Large intestine (tissue), 3 donors: Measurements from ENCODE around the gene ITPK1. TPM values are rescaled to one million over a fixed set of nuclear protein-coding genes. Genes with fewer than 3 reads are reported as not detected.

Experiments used
- DNase-seq, 2 donors: peaks; one replicate each; pipeline versions ENCODE4 v3.0.0 to v3.0.0-alpha.2; 2013
- H3K27ac ChIP-seq: one replicate; pipeline ENCODE4 v1.5.1; 2013; ENCODE audit warnings: low read length
- H3K27me3 ChIP-seq: 2 replicates; pipeline ENCODE4 v1.6.1; 2013; ENCODE audit warnings: low read length; ENCODE audit not compliant: control insufficient read depth, insufficient read depth
- H3K36me3 ChIP-seq: 2 replicates; pipeline ENCODE4 v1.6.1; 2013; ENCODE audit warnings: low read length; ENCODE audit not compliant: control insufficient read depth, insufficient read depth
- H3K4me1 ChIP-seq: one replicate; pipeline ENCODE4 v1.6.1; 2013; ENCODE audit warnings: low read length; ENCODE audit not compliant: control insufficient read depth, insufficient read depth
- H3K4me3 ChIP-seq: one replicate; pipeline ENCODE4 v1.5.1; 2013; ENCODE audit warnings: low read length
- H3K9me3 ChIP-seq: one replicate; pipeline ENCODE4 v1.6.1; 2013; ENCODE audit warnings: mild to moderate bottlenecking, low read depth, low read length, moderate library complexity; ENCODE audit not compliant: control insufficient read depth
- WGBS: methylation state at CpG from one replicate; pipeline ENCODE4 v1.1.5; 2013; ENCODE audit warnings: low lambda C conversion rate; ENCODE audit not compliant: insufficient coverage; 5-methylcytosine and 5-hydroxymethylcytosine counted together
- polyA plus RNA-seq: library from polyadenylated mRNA; unstranded; fragments of 120-200 nt; gene quantifications from one replicate; pipeline ENCODE4 v1.2.1, GENCODE V29; 2013

Gene ITPK1
- polyA plus RNA-seq, 1 donor, result 139 TPM

DNA sequence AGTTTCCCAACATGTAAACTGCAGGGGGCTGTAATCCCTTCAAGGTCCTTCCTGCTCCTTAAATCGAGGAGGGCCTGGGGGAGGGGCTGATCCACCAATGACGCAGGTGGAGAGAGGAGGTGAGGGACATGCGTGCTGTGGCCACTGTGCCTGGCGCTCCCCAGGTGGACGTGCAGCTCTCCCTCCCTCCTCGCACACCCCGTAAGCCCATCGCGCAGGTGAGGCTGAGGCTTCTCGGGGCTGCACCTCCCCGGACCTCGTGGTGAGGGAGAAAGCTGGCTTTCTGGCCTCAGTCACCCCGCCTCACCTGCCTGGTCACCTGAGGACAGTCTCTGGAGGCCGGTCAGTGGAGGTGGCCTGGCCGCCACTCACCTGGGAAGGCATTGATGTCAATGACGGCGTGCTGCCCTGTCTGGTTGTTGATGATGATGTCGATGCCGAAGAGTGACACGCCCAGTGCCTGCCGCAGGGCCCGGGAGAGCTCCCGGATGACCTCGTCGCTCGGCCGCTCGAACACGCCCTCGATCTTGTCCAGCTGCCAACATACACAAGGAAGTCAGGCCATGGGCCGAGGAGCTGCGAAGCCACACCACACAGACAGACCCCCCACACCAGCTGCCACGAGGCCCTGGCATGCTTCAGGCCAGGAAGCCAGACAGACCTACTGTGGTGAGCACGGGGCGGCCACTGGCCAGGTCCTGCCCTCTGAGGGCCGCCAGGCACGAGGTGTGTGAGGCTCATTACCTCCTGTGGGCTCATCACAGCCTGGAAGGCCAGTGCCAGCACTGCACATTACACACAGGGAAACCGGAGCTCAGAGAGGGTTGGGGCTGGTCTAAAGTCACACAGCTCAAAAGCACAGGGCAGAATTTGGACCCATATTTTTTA is 169.5 kb downstream of the ITPK1 start:
- Histone ChIP-seq H3K4me1 (no peaks in the 10 kb centered on the region), H3K36me3 (peaks cover 92% of the 10 kb centered on the region), H3K9me3 (no peaks in the 10 kb centered on the region), H3K27ac (no peak overlapping the region), H3K4me3 (no peak overlapping the region), H3K27me3 (no peaks in the 10 kb centered on the region)
- no CpG with 5 or more reads among the region's 38 CpGs for whole genome bisulfite sequencing
- DNase-seq, result no peak

DNA sequence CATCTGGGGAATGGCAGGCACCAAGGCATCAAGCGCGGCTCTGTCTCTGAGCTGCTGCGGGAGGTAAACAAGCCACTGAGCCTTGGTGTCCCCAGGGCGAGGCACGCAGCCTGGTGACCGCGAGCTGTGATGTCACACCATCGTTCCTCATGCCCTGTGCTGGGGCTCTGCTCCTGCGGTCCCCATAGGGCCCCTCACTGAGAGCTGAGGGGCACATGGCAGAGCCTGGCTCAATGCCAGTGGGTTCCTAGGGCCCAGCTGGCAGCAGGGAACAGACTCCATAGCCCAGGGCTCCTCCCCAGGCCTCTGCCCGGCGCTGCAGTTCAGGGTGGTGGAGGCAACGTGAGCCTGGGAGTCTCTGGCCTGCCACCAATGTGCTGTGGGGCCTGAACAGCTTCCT is 170.2 kb downstream of the ITPK1 start:
- no peaks in the 10 kb centered on the region for H3K9me3 ChIP-seq
- H3K27me3 ChIP-seq, result no peaks in the 10 kb centered on the region
- no peak overlapping the region for H3K27ac ChIP-seq
- no peak overlapping the region for H3K4me3 ChIP-seq
- H3K4me1 ChIP-seq, result no peaks in the 10 kb centered on the region
- no peak for DNase-seq
- H3K36me3 ChIP-seq, result peaks cover 91% of the 10 kb centered on the region
- WGBS, result no CpG with 5 or more reads among the region's 12 CpGs

DNA sequence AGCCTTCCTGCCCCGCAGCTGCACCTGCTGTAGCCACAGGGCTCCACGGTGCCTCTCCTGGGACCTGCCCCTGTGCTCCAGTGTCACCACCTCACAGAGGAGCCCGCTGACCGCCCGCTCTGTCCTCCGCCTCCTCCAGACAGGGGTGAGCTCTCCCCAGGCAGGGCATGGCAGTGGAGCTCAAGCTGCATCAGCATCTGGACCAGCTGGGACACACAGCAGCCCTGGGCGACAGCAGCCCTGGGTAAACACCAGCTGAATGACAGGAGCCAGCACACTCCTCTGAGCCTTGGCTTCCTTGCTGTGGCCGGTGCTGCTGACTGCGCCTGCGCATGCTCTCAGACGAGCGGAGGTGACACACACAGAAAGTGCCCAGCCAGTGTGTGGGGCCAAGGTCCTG is 170.7 kb downstream of the ITPK1 start:
- no peak for DNase-seq
- Histone ChIP-seq H3K27me3 (no peaks in the 10 kb centered on the region), H3K36me3 (peaks cover 87% of the 10 kb centered on the region), H3K9me3 (no peaks in the 10 kb centered on the region), H3K4me3 (no peak overlapping the region), H3K4me1 (no peaks in the 10 kb centered on the region), H3K27ac (no peak overlapping the region)
- no CpG with 5 or more reads among the region's 12 CpGs for WGBS

DNA sequence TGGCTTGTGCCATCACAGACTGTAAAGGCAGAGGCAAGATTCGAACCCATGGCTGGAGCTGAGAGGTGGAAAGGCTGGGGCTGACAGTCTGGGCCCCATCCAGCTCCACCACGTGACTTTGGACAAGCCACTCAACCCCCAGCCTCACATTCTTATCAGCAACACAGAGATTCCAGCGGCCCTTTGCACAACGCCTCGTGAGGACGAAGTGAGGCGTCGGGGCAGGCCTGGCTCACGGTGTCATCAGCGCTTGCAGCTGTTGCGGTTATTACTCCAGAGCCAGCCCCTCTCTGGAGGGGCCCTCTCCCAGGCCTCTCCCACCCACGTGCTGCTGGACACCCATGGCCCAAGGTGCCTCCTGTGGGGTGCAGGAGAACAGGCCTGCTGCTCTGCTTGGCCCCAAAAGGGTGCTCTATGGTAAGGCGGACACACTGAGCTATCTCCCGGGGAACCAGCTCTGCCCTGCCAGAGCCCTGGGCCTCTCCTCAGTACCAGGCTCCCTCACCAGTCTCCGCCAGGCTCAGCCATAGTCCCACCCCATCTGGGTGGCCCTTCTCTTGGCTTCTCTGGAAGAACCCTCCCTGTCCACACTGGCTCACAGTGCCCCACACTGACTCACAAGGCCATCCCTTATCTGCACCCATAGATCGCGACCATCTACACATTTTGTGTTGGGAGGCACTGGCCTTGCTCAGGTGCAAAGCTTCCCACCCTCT is 171.7 kb downstream of the ITPK1 start:
- Histone ChIP-seq H3K4me1 (no peaks in the 10 kb centered on the region), H3K27me3 (no peaks in the 10 kb centered on the region), H3K27ac (no peak overlapping the region), H3K4me3 (no peak overlapping the region), H3K9me3 (no peaks in the 10 kb centered on the region), H3K36me3 (peaks cover 82% of the 10 kb centered on the region)
- no CpG with 5 or more reads among the region's 17 CpGs for WGBS
- DNase-seq, result no peak

DNA sequence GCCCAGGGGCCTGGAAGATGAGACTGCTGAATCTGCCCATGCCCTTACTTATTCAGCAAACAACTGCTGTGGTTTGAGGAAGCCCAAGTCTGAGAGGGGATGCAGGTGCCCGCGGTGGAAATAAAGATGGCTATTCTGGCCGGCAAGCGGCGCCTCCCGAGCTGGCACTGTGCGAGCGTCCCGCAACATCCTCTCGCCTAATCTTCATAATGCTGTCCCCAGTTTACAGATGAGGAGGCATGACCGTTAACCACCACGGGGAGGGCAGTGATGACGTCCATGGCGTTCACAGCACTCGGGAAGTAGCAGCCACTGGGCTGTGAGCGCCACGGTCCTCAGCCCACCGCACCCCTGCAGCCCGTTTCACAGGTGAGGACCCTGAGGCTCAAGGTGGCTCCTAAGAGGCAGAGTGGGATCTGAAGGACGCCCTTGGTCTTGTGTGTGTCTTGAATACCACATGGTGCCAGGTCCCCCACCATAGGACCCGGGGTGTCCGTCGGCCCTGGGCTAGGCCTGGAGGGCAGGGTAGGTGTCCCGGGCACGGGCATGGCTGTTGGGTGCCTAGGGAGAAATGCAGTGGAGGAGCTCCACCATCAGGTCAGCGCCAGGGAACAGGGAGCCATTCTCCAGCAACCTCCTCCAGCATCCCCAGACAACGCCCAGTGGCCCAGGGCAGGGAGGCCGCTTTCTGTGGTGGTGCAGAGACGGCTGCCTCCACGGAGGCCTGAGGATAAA is 172.6 kb downstream of the ITPK1 start:
- Histone ChIP-seq H3K4me1 (no peaks in the 10 kb centered on the region), H3K4me3 (no peak overlapping the region), H3K9me3 (no peaks in the 10 kb centered on the region), H3K27me3 (no peaks in the 10 kb centered on the region), H3K27ac (no peak overlapping the region), H3K36me3 (peaks cover 74% of the 10 kb centered on the region)
- DNase-seq, result no peak
- WGBS, result no CpG with 5 or more reads among the region's 30 CpGs

DNA sequence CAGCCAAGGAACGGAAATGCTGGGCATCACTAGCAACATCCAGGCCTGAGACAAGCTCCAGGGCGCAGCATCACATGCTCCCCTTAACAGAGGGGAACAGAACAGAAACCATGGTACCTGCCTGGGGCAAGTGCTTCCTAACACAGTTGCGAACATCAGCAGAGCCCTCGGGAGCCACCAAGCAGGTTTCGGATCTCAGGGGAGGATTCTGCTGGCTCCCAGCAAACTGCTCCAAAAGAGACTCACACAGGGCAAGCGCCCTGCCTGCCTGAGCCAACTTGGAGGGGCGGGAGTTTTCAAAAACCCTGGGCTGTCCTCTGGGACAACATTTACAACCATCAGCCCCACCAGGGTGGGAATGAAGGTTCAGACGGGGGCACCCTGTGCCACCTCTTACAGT is 173.1 kb downstream of the ITPK1 start:
- Histone ChIP-seq H3K4me3 (no peak overlapping the region), H3K9me3 (no peaks in the 10 kb centered on the region), H3K27ac (no peak overlapping the region), H3K27me3 (no peaks in the 10 kb centered on the region), H3K4me1 (no peaks in the 10 kb centered on the region), H3K36me3 (peaks cover 68% of the 10 kb centered on the region)
- DNase-seq, result no peak
- WGBS, result no CpG with 5 or more reads among the region's 8 CpGs

DNA sequence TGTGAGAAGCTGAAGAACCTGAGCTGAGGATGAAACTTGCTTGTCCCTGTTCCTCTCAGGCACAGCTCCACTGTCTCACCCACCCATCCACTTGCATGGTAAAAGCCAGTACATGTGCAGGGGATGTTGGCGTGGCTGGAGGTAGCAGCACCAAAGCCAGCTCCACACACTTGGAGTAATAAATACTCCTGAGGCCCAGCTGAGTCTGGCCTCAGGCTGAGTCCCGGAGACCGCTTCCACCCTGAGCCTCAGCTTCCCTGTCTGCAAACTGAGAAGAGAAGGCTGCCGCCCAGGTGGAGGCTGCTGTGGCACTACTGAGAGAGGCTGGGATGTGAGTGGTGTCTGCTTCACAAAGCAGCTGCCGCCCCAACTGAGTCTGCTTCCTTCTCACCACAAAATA is 173.6 kb downstream of the ITPK1 start:
- H3K27ac ChIP-seq, result no peak overlapping the region
- no peak overlapping the region for H3K4me3 ChIP-seq
- H3K36me3 ChIP-seq, result peaks cover 64% of the 10 kb centered on the region
- H3K4me1 ChIP-seq, result no peaks in the 10 kb centered on the region
- no CpG with 5 or more reads among the region's 5 CpGs for WGBS
- DNase-seq, result no peak
- no peaks in the 10 kb centered on the region for H3K9me3 ChIP-seq
- no peaks in the 10 kb centered on the region for H3K27me3 ChIP-seq

DNA sequence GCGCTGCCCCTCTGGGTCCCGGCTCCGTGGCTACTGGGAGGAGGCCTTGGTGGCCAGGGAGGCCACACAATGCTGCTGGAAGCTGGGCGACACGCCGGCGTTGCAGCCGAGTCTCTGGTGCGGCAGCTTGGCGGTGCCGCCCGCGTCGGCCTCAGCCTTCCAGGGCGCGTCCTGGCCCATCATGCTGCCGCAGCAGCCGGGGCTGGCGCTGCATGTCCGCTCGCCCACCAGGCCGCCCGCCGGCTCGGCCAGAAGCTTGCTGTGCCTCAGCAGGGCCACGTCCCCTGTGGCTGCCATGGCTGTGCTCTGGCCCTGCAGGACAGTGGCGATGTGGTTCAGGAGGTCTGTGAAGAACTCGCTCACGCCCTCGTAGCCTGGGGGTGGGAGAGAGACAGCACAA is 174.2 kb downstream of the ITPK1 start:
- no CpG with 5 or more reads among the region's 30 CpGs for WGBS
- no peak overlapping the region for H3K27ac ChIP-seq
- peaks cover 61% of the 10 kb centered on the region for H3K36me3 ChIP-seq
- no peaks in the 10 kb centered on the region for H3K27me3 ChIP-seq
- no peaks in the 10 kb centered on the region for H3K9me3 ChIP-seq
- no peaks in the 10 kb centered on the region for H3K4me1 ChIP-seq
- H3K4me3 ChIP-seq, result no peak overlapping the region
- DNase-seq, result no peak

DNA sequence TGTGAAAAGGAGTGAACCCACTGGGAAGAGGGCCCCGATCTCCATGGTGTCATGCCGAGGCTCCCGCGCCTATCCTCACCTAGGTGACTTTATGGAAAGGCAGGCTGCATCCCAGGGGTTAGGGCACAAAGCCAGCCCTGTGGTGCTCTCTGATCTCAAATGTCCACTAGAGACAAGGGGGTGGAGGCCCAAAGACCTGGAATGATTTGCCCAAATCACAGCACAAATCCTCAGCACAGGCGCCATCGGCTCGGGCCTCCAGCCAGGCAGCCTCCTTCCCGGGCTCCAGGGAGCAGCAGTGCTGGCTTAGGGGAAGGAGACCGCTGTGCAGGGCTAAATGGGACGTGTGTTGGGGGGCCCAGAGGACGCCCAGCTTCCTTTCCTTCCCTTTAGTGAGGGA is 175.2 kb downstream of the ITPK1 start:
- Histone ChIP-seq H3K27me3 (no peaks in the 10 kb centered on the region), H3K4me1 (no peaks in the 10 kb centered on the region), H3K4me3 (no peak overlapping the region), H3K27ac (no peak overlapping the region), H3K9me3 (no peaks in the 10 kb centered on the region), H3K36me3 (peaks cover 60% of the 10 kb centered on the region)
- DNase-seq, result no peak
- no CpG with 5 or more reads among the region's 11 CpGs for WGBS

DNA sequence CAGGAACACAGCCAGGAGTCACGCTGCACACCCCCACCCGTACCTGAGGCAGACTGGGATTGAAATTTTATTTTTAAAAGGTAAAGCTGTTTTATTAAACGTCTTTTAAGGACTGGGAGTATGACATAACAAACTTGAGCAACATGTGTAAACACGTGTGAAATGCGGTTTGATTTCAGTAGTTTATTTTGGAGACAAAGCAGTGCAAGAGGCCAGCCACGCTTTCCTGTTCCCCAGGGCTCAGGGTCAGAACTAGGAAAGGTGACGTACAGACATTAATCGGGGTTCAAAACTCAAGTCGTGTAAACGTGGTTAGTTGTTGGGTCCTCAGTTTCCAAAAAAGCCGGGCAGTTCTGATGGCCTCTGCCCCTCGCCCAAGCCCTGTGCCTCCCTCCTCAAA is 176.0 kb downstream of the ITPK1 start:
- DNase-seq, result no peak
- no peak overlapping the region for H3K4me3 ChIP-seq
- H3K27ac ChIP-seq, result no peak overlapping the region
- no peaks in the 10 kb centered on the region for H3K4me1 ChIP-seq
- peaks cover 51% of the 10 kb centered on the region for H3K36me3 ChIP-seq
- no peaks in the 10 kb centered on the region for H3K9me3 ChIP-seq
- no peaks in the 10 kb centered on the region for H3K27me3 ChIP-seq
- WGBS, result 63% methylated on average over 1 of the region's 12 CpGs
